HEK293 (cell line): ENCODE data around the gene TPI1.

Source experiments
- IKZF3 ChIP-seq: fragments of 450-650 bp; IDR thresholded peaks from 2 replicates; pipeline ENCODE4 v1.5.0; 2018; ENCODE audit warnings: missing biosample characterization, mild to moderate bottlenecking, missing genetic modification characterization, moderate library complexity
- MZF1 ChIP-seq: fragments of 450-650 bp; formaldehyde crosslinking; IDR thresholded peaks from 2 replicates; pipeline ENCODE4 v1.5.1; 2017; ENCODE audit warnings: missing biosample characterization, missing genetic modification characterization, borderline replicate concordance
- OSR2 ChIP-seq: fragments of 450-650 bp; formaldehyde crosslinking; IDR thresholded peaks from 2 replicates; pipeline ENCODE4 v1.5.1; 2016; ENCODE audit warnings: missing biosample characterization, missing genetic modification characterization
- REPIN1 ChIP-seq: fragments of 450-650 bp; formaldehyde crosslinking; IDR thresholded peaks from 2 replicates; pipeline ENCODE4 v1.5.1; 2017; ENCODE audit warnings: missing biosample characterization, missing genetic modification characterization, low read depth
- SP7 ChIP-seq: fragments of 450-650 bp; formaldehyde crosslinking; IDR thresholded peaks from 2 replicates; pipeline ENCODE4 v1.5.1; 2016; ENCODE audit warnings: missing biosample characterization, missing genetic modification characterization
- TRIM28 ChIP-seq: IDR thresholded peaks from 2 replicates; pipeline ENCODE4 v1.6.1; 2011; ENCODE audit warnings: low read length, control low read depth, borderline replicate concordance
- WT1 ChIP-seq: fragments of 450-650 bp; formaldehyde crosslinking; IDR thresholded peaks from 2 replicates; pipeline ENCODE4 v1.5.1; 2016; ENCODE audit warnings: missing biosample characterization, missing genetic modification characterization
- ZBTB49 ChIP-seq: fragments of 450-650 bp; formaldehyde crosslinking; IDR thresholded peaks from 2 replicates; pipeline ENCODE4 v1.5.1; 2016; ENCODE audit warnings: missing biosample characterization, missing genetic modification characterization, low read depth
- ZEB2 ChIP-seq: fragments of 450-650 bp; formaldehyde crosslinking; IDR thresholded peaks from 2 replicates; pipeline ENCODE4 v1.5.1; 2016; ENCODE audit warnings: missing biosample characterization, missing genetic modification characterization
- ZFP37 ChIP-seq: fragments of 450-650 bp; formaldehyde crosslinking; IDR thresholded peaks from 2 replicates; pipeline ENCODE4 v1.5.1; 2016; ENCODE audit warnings: missing biosample characterization, missing genetic modification characterization
- ZNF10 ChIP-seq: fragments of 450-650 bp; formaldehyde crosslinking; IDR thresholded peaks from 2 replicates; pipeline ENCODE4 v1.5.1; 2017; ENCODE audit warnings: missing biosample characterization, missing genetic modification characterization
- ZNF132 ChIP-seq: fragments of 450-650 bp; formaldehyde crosslinking; IDR thresholded peaks from 2 replicates; pipeline ENCODE4 v1.5.1; 2017; ENCODE audit warnings: missing biosample characterization, missing genetic modification characterization, borderline replicate concordance
- ZNF169 ChIP-seq: fragments of 450-650 bp; formaldehyde crosslinking; IDR thresholded peaks from 2 replicates; pipeline ENCODE4 v1.5.1; 2016; ENCODE audit warnings: missing biosample characterization, missing genetic modification characterization
- ZNF19 ChIP-seq: fragments of 450-650 bp; formaldehyde crosslinking; IDR thresholded peaks from 2 replicates; pipeline ENCODE4; 2016; ENCODE audit warnings: missing biosample characterization, missing genetic modification characterization, low read depth
- ZNF248 ChIP-seq: fragments of 450-650 bp; formaldehyde crosslinking; IDR thresholded peaks from 2 replicates; pipeline ENCODE4 v1.5.1; 2017; ENCODE audit warnings: missing biosample characterization, missing genetic modification characterization
- ZNF311 ChIP-seq: fragments of 450-650 bp; formaldehyde crosslinking; IDR thresholded peaks from 2 replicates; pipeline ENCODE4 v1.5.1; 2017; ENCODE audit warnings: missing biosample characterization, missing genetic modification characterization, borderline replicate concordance
- ZNF350 ChIP-seq: fragments of 450-650 bp; formaldehyde crosslinking; IDR thresholded peaks from 2 replicates; pipeline ENCODE4 v1.5.0; 2017; ENCODE audit warnings: missing biosample characterization, mild to moderate bottlenecking, missing genetic modification characterization
- ZNF423 ChIP-seq: fragments of 450-650 bp; formaldehyde crosslinking; IDR thresholded peaks from 2 replicates; pipeline ENCODE4 v1.5.1; 2016; ENCODE audit warnings: missing biosample characterization, missing genetic modification characterization
- ZNF510 ChIP-seq: fragments of 450-650 bp; formaldehyde crosslinking; IDR thresholded peaks from 2 replicates; pipeline ENCODE4 v1.5.1; 2018; ENCODE audit warnings: mild to moderate bottlenecking, missing genetic modification characterization, missing biosample characterization; ENCODE audit not compliant: insufficient replicate concordance
- ZNF530 ChIP-seq: fragments of 450-650 bp; formaldehyde crosslinking; IDR thresholded peaks from 2 replicates; pipeline ENCODE4 v1.5.1; 2016; ENCODE audit warnings: low read depth, missing biosample characterization, missing genetic modification characterization
- ZNF555 ChIP-seq: fragments of 450-650 bp; formaldehyde crosslinking; conservative IDR thresholded peaks from 2 replicates; pipeline ENCODE4 v1.5.1; 2017; ENCODE audit warnings: missing biosample characterization, mild to moderate bottlenecking, missing genetic modification characterization, inconsistent platforms
- ZNF561 ChIP-seq: fragments of 450-650 bp; IDR thresholded peaks from 2 replicates; pipeline ENCODE4 v1.5.1; 2018; ENCODE audit warnings: missing biosample characterization, missing genetic modification characterization, borderline replicate concordance
- ZNF580 ChIP-seq: fragments of 450-650 bp; formaldehyde crosslinking; IDR thresholded peaks from 2 replicates; pipeline ENCODE4 v1.5.1; 2016; ENCODE audit warnings: missing biosample characterization, missing genetic modification characterization
- ZNF626 ChIP-seq: fragments of 450-650 bp; sonication (Bioruptor Pico); formaldehyde crosslinking; IDR thresholded peaks from 2 replicates; pipeline ENCODE4 v1.5.1; 2018; ENCODE audit warnings: missing biosample characterization, missing genetic modification characterization, inconsistent platforms
- ZNF629 ChIP-seq: fragments of 450-650 bp; formaldehyde crosslinking; IDR thresholded peaks from 2 replicates; pipeline ENCODE4 v1.5.1; 2017; ENCODE audit warnings: missing biosample characterization, missing genetic modification characterization
- ZNF645 ChIP-seq: fragments of 450-650 bp; formaldehyde crosslinking; IDR thresholded peaks from 2 replicates; pipeline ENCODE4; 2016; ENCODE audit warnings: missing biosample characterization, missing genetic modification characterization
- ZNF658 ChIP-seq: fragments of 450-650 bp; formaldehyde crosslinking; IDR thresholded peaks from 2 replicates; pipeline ENCODE4; 2016; ENCODE audit warnings: missing biosample characterization, missing genetic modification characterization
- ZNF777 ChIP-seq: fragments of 450-650 bp; formaldehyde crosslinking; IDR thresholded peaks from 2 replicates; pipeline ENCODE4 v1.5.1; 2017; ENCODE audit warnings: missing biosample characterization, missing genetic modification characterization, borderline replicate concordance
- ZNF785 ChIP-seq: fragments of 450-650 bp; formaldehyde crosslinking; IDR thresholded peaks from 2 replicates; pipeline ENCODE4 v1.5.1; 2016; ENCODE audit warnings: missing biosample characterization, missing genetic modification characterization
- TF ChIP-seq, protein P1 (sequence below): fragments of 450-650 bp; formaldehyde crosslinking; IDR thresholded peaks from 2 replicates; pipeline ENCODE4 v1.5.1; 2016; ENCODE audit warnings: missing biosample characterization, missing genetic modification characterization
- TF ChIP-seq, protein P2 (sequence below): sonication (generic); formaldehyde crosslinking; IDR thresholded peaks from 2 replicates; pipeline ENCODE4 v1.8.1; 2022; ENCODE audit warnings: mild to moderate bottlenecking, moderate library complexity, missing genetic modification reagents
- TF ChIP-seq, protein P3 (sequence below): fragments of 450-650 bp; formaldehyde crosslinking; IDR thresholded peaks from 2 replicates; pipeline ENCODE4 v1.5.1; 2016; ENCODE audit warnings: missing biosample characterization, missing genetic modification characterization

TPI1 gene

GRCh38 chr12:6827982-6828780, 39.1 kb upstream of the TPI1 start, which contains the start of gene P3H3 (continued):
- no peak for TF ChIP-seq ZBTB49
- TF ChIP-seq MZF1 (tag by site-specific recombination), result peak; percentile 42; the same call in 1 of the 2 replicates
- TF ChIP-seq ZNF510 (tag by site-specific recombination), result no peak
- no peak for TF ChIP-seq ZNF530 (tag by site-specific recombination)
- TF ChIP-seq OSR2 (tag by site-specific recombination), result no peak
- TF ChIP-seq ZNF423 (tag by site-specific recombination), result no peak
- no peak for TF ChIP-seq ZNF169
- TF ChIP-seq ZEB2, result peak; percentile 65
- TF ChIP-seq ZNF580 (tag by site-specific recombination), result peak; percentile 72
- peak; percentile 75 for TF ChIP-seq WT1 (tag by site-specific recombination)
- no peak for TF ChIP-seq ZNF19 (tag by site-specific recombination)
- no peak for TF ChIP-seq ZNF658 (tag by site-specific recombination)
- TF ChIP-seq ZNF645 (tag by site-specific recombination), result no peak
- TF ChIP-seq ZNF132 (tag by site-specific recombination), result no peak
- TF ChIP-seq ZNF561 (tag by site-specific recombination), result no peak
- peak; percentile 84 for TF ChIP-seq SP7 (tag by site-specific recombination)
- TF ChIP-seq TRIM28, result no peak
- no peak for TF ChIP-seq ZNF785 (tag by site-specific recombination)
- no peak; the same call in 1 of the 2 replicates for TF ChIP-seq ZNF10 (tag by site-specific recombination)
- no peak for TF ChIP-seq REPIN1
- TF ChIP-seq ZNF626 (tag by site-specific recombination), result no peak
- no peak for TF ChIP-seq ZNF777 (tag by site-specific recombination)
- TF ChIP-seq, protein P1, sequence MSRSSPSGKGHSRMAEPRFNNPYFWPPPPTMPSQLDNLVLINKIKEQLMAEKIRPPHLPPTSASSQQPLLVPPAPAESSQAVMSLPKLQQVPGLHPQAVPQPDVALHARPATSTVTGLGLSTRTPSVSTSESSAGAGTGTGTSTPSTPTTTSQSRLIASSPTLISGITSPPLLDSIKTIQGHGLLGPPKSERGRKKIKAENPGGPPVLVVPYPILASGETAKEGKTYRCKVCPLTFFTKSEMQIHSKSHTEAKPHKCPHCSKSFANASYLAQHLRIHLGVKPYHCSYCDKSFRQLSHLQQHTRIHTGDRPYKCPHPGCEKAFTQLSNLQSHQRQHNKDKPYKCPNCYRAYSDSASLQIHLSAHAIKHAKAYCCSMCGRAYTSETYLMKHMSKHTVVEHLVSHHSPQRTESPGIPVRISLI (tag by site-specific recombination), result no peak
- TF ChIP-seq ZNF311 (tag by site-specific recombination), result no peak
- peak; percentile 83 for TF ChIP-seq IKZF3 (tag by site-specific recombination)
- TF ChIP-seq, protein P2, sequence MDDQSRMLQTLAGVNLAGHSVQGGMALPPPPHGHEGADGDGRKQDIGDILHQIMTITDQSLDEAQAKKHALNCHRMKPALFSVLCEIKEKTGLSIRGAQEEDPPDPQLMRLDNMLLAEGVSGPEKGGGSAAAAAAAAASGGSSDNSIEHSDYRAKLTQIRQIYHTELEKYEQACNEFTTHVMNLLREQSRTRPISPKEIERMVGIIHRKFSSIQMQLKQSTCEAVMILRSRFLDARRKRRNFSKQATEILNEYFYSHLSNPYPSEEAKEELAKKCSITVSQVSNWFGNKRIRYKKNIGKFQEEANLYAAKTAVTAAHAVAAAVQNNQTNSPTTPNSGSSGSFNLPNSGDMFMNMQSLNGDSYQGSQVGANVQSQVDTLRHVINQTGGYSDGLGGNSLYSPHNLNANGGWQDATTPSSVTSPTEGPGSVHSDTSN, result no peak; the same call in 1 of the 2 replicates
- TF ChIP-seq, protein P3, sequence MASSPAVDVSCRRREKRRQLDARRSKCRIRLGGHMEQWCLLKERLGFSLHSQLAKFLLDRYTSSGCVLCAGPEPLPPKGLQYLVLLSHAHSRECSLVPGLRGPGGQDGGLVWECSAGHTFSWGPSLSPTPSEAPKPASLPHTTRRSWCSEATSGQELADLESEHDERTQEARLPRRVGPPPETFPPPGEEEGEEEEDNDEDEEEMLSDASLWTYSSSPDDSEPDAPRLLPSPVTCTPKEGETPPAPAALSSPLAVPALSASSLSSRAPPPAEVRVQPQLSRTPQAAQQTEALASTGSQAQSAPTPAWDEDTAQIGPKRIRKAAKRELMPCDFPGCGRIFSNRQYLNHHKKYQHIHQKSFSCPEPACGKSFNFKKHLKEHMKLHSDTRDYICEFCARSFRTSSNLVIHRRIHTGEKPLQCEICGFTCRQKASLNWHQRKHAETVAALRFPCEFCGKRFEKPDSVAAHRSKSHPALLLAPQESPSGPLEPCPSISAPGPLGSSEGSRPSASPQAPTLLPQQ (tag by site-specific recombination), result peak; percentile 77
- 0 out of 2 replicates have a peak, but pooled peaks have one; percentile 51 for TF ChIP-seq ZFP37 (tag by site-specific recombination)
- no peak for TF ChIP-seq ZNF248 (tag by site-specific recombination)
- peak; percentile 71; the same call in 1 of the 2 replicates for TF ChIP-seq ZNF629
- no peak for TF ChIP-seq ZNF555
- no peak for TF ChIP-seq ZNF350
